DOHH2 (cell line): ENCODE measurements around the gene SMCHD1.

Experiments
- H3F3A ChIP-seq: fragments of 200-600 bp; sonication (generic), shearing (Covaris generic); 2 replicates; pipeline ENCODE4 v1.6.0; 2016; ENCODE audit warnings: antibody characterized with exemption, mild to moderate bottlenecking; ENCODE audit not compliant: control insufficient read depth, insufficient read depth
- H3K27ac ChIP-seq: fragments of 200-600 bp; sonication (generic); 2 replicates; pipeline ENCODE4 v1.5.1; 2014; ENCODE audit warnings: low read depth, mild to moderate bottlenecking, low read length, moderate library complexity
- H3K27me3 ChIP-seq: fragments of 200-600 bp; sonication (generic); 2 replicates; pipeline ENCODE4 v1.6.1; 2014; ENCODE audit warnings: mild to moderate bottlenecking, low read length, mixed read lengths; ENCODE audit not compliant: control insufficient read depth
- H3K36me3 ChIP-seq: fragments of 200-600 bp; sonication (generic); 2 replicates; pipeline ENCODE4 v1.6.1; 2014; ENCODE audit warnings: mild to moderate bottlenecking, low read length, moderate library complexity, mixed read lengths; ENCODE audit not compliant: control insufficient read depth
- H3K4me1 ChIP-seq: fragments of 200-600 bp; sonication (generic); 2 replicates; pipeline ENCODE4 v1.6.1; 2014; ENCODE audit warnings: mild to moderate bottlenecking, low read length, mixed read lengths; ENCODE audit not compliant: control insufficient read depth
- H3K4me2 ChIP-seq: fragments of 200-600 bp; sonication (generic); 2 replicates; pipeline ENCODE4 v1.6.0; 2014; ENCODE audit warnings: mild to moderate bottlenecking, low read length, moderate library complexity
- H3K4me3 ChIP-seq: fragments of 200-600 bp; sonication (generic); 2 replicates; pipeline ENCODE4 v1.5.1; 2014; ENCODE audit warnings: mild to moderate bottlenecking, low read length, mixed read lengths
- H3K79me2 ChIP-seq: fragments of 200-600 bp; sonication (generic); 2 replicates; pipeline ENCODE4 v1.6.1; 2014; ENCODE audit warnings: mild to moderate bottlenecking, low read length, mixed read lengths; ENCODE audit not compliant: control insufficient read depth
- H3K9me2 ChIP-seq: fragments of 200-600 bp; sonication (generic); replicated peaks from 2 replicates; pipeline ENCODE4 v1.6.1; 2014; ENCODE audit warnings: mild to moderate bottlenecking, low read length, mixed read lengths; ENCODE audit not compliant: control insufficient read depth
- H3K9me3 ChIP-seq: fragments of 200-600 bp; sonication (generic); 2 replicates; pipeline ENCODE4 v1.6.1; 2014; ENCODE audit warnings: antibody characterized with exemption, low read length, mixed read lengths; ENCODE audit not compliant: control insufficient read depth, insufficient read depth
- H4K20me1 ChIP-seq: fragments of 200-600 bp; sonication (generic); 2 replicates; pipeline ENCODE4 v1.6.0; 2014; ENCODE audit warnings: low read depth, mild to moderate bottlenecking, antibody characterized with exemption, low read length, moderate library complexity; ENCODE audit not compliant: control insufficient read depth, insufficient read depth
- EZH2phosphoT487 ChIP-seq: fragments of 200-600 bp; sonication (generic); IDR thresholded peaks from 2 replicates; pipeline ENCODE4 v1.6.1; 2017; ENCODE audit warnings: borderline replicate concordance, mild to moderate bottlenecking, antibody characterized with exemption, low read length, moderate library complexity, mixed read lengths
- TF ChIP-seq, protein P1 (sequence below): fragments of 200-600 bp; sonication (generic); IDR thresholded peaks from one replicate; pipeline ENCODE4 v1.5.1; 2014; ENCODE audit warnings: antibody characterized with exemption, mild to moderate bottlenecking, low read depth, low read length; ENCODE audit not compliant: poor library complexity, severe bottlenecking

The SMCHD1 gene

DNA sequence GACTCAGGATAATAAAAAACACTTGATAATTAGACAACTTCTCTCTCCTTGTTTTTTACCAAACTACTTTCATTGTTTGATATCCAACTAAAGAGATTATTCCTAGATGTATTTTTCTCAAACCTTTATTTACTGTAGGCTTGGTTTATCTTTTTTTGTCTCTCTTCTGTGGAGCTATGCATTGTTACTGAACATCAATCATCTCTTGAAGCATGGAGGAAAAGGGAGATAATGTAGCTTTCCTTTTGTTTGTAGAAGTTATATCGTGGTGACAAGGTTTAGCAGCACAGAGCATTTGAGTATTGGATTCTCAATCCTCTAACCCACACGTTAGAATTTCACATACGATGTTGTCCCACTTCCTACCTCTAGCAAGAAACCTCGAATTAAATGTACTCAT is 41.7 kb downstream of the SMCHD1 start:
- no peaks in the 10 kb centered on the region for H3K4me1 ChIP-seq
- H4K20me1 ChIP-seq = peaks cover 4% of the 10 kb centered on the region
- peaks cover 95% of the 10 kb centered on the region for H3K36me3 ChIP-seq
- TF ChIP-seq, protein P1, sequence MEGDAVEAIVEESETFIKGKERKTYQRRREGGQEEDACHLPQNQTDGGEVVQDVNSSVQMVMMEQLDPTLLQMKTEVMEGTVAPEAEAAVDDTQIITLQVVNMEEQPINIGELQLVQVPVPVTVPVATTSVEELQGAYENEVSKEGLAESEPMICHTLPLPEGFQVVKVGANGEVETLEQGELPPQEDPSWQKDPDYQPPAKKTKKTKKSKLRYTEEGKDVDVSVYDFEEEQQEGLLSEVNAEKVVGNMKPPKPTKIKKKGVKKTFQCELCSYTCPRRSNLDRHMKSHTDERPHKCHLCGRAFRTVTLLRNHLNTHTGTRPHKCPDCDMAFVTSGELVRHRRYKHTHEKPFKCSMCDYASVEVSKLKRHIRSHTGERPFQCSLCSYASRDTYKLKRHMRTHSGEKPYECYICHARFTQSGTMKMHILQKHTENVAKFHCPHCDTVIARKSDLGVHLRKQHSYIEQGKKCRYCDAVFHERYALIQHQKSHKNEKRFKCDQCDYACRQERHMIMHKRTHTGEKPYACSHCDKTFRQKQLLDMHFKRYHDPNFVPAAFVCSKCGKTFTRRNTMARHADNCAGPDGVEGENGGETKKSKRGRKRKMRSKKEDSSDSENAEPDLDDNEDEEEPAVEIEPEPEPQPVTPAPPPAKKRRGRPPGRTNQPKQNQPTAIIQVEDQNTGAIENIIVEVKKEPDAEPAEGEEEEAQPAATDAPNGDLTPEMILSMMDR = no peak
- TF ChIP-seq EZH2phosphoT487 = no peak
- 0 out of 2 replicates have a peak, but pooled peaks cover 2% of the 10 kb centered on the region for H3F3A ChIP-seq
- no peak overlapping the region for H3K27ac ChIP-seq
- H3K4me3 ChIP-seq = no peak overlapping the region
- no peaks in the 10 kb centered on the region for H3K27me3 ChIP-seq
- H3K4me2 ChIP-seq = no peak overlapping the region
- no peaks in the 10 kb centered on the region for H3K9me2 ChIP-seq
- peaks cover 27% of the 10 kb centered on the region for H3K79me2 ChIP-seq
- no peaks in the 10 kb centered on the region for H3K9me3 ChIP-seq

DNA sequence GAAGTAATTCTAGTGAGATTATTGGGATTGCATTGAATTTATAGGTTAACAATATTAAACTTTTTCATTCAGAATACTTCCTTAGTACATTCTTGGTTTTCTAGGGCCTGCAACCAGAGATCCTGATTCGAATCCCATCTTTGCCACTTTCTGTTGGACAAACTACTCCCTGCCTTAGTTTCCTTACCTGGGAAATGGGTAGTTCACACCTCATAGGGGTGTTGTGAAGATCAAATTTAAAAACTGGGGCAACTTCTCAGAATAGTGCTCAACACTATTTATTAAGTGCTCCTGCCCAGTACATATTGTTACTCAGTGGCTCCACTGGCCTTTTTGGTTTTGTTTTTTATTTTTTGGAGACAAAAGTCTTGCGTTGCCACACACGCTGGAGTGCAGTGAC is 43.5 kb downstream of the SMCHD1 start:
- Histone ChIP-seq H3F3A (0 out of 2 replicates have a peak, but pooled peaks cover 2% of the 10 kb centered on the region), H3K9me2 (no peaks in the 10 kb centered on the region), H4K20me1 (no peaks in the 10 kb centered on the region; the same call in 1 of the 2 replicates), H3K4me2 (no peak overlapping the region), H3K79me2 (peaks cover 10% of the 10 kb centered on the region), H3K9me3 (no peaks in the 10 kb centered on the region), H3K36me3 (peaks cover 95% of the 10 kb centered on the region), H3K4me3 (no peak overlapping the region), H3K4me1 (no peaks in the 10 kb centered on the region), H3K27ac (no peak overlapping the region), H3K27me3 (no peaks in the 10 kb centered on the region)
- TF ChIP-seq EZH2phosphoT487 = no peak
- TF ChIP-seq, protein P1 = no peak

DNA sequence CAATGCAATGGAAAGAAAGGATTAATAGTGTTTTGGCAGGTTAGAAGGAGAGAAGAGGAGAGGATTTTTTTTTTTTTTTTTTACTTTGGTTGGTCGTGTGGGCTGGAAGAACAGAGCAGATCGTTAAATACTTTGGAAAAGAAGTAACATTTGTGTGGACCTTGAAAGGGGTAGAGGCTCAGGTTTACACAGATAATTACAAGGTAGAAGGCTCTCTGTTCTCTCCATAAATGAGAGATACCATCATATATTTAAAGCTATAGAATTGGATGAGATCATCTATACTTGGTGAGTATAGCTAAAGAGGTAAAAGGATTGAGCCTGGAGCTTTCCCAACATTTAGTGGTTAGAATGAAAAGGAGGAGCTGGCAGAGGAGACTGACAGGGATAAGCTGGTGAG is 49.0 kb downstream of the SMCHD1 start:
- Histone ChIP-seq H3K4me3 (no peak overlapping the region), H3K4me2 (no peak overlapping the region), H3K27ac (no peak overlapping the region), H3K36me3 (peaks cover 96% of the 10 kb centered on the region), H3F3A (peaks cover 17% of the 10 kb centered on the region), H3K9me2 (no peaks in the 10 kb centered on the region), H4K20me1 (no peaks in the 10 kb centered on the region; the same call in 1 of the 2 replicates), H3K9me3 (no peaks in the 10 kb centered on the region), H3K27me3 (no peaks in the 10 kb centered on the region), H3K79me2 (peaks cover 7% of the 10 kb centered on the region), H3K4me1 (peaks cover 5% of the 10 kb centered on the region; the same call in 1 of the 2 replicates)
- TF ChIP-seq, protein P1 = no peak
- no peak for TF ChIP-seq EZH2phosphoT487

DNA sequence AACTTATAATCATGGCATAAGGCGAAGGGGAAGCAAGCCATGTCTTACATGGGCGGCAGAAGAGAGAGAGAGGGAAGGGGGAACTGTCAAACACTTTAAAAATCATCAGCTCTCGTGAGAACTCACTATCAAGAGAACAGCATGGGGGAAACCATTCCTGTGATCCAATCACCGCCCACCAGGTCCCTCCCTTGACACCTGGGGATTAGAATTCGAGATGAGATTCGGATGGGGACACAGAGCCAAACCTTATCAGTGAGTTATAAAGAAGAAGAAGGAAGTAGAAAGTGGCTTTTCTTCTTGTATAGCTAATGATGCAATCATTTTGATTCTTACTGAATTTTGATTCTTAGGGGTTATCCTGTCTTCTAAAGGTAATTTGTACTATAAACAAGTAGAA is 51.4 kb downstream of the SMCHD1 start:
- TF ChIP-seq EZH2phosphoT487 = no peak
- TF ChIP-seq, protein P1 = no peak
- H3K9me2 ChIP-seq = no peaks in the 10 kb centered on the region
- H3K27ac ChIP-seq = peak overlapping the region; percentile 0; the same call in 1 of the 2 replicates
- peaks cover 5% of the 10 kb centered on the region; the same call in 1 of the 2 replicates for H3K4me1 ChIP-seq
- peaks cover 94% of the 10 kb centered on the region for H3K36me3 ChIP-seq
- no peaks in the 10 kb centered on the region for H4K20me1 ChIP-seq
- H3K27me3 ChIP-seq = no peaks in the 10 kb centered on the region
- H3K4me2 ChIP-seq = no peak overlapping the region
- H3F3A ChIP-seq = peaks cover 18% of the 10 kb centered on the region
- H3K4me3 ChIP-seq = no peak overlapping the region
- H3K79me2 ChIP-seq = peaks cover 19% of the 10 kb centered on the region
- no peaks in the 10 kb centered on the region for H3K9me3 ChIP-seq
